AG08395 (cell line): ENCODE measurements around the gene GLT1D1.
"Not testable (repeated sequence)": the region's sequence is repeated elsewhere in the genome, so short reads cannot be mapped to it uniquely, and the experiment has no call there.

Experiments
- DNase-seq: peaks from one replicate; pipeline ENCODE4 v3.0.0; 2012; ENCODE audit warnings: mixed read lengths, low spot score

The GLT1D1 gene

GRCh38 chr12:128852885-128853599 lies at the start of gene GLT1D1:
GLT1D1 (plus strand) TSS chr12:128853478; CDS start chr12:128853582, 104 bp downstream.
- no peak for DNase-seq

GRCh38 chr12:128803788-128804187 lies 49.5 kb upstream of the GLT1D1 start:
- DNase-seq: no peak

GRCh38 chr12:128804762-128805161 lies 48.5 kb upstream of the GLT1D1 start:
- DNase-seq: no peak

DNA sequence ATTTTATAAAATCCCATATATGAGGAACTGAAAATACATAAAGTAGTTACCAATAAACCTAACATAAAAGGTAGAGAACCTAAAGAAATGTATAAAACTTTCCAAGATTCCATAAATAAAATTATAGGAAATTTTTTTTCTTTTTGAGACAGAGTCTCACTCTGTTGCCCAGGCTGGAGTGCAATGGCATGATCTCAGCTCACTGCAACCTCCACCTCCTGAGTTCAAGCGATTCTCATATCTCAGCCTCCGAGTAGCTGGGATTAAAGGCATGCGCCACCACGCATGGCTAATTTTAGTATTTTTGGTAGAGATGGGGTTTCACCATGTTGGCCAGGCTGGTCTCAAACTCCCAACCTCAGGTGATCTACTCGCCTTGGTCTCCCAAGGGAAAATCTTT lies 47.9 kb upstream of the GLT1D1 start:
- DNase-seq: not testable (repeated sequence)

DNA sequence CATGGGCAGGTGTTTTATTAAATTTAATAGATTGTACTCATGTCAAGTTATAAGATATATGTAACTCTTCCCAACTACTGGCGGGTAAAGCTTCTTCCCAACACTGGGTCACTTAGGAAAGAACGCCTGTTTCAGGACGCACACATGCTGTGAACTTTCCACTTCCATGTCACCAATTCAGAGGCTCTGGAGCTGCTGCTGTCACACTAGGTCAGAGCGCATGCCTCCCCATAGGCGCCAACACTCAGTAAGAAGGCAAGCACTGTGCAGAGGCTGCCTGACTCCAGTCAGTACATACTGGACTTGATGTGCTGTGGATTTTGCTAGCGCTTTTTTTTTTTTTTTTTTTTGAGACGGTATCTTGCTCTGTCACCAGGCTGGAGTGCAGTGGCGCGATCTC lies 46.7 kb upstream of the GLT1D1 start:
- no peak for DNase-seq

GRCh38 chr12:128807161-128807724 lies 46.0 kb upstream of the GLT1D1 start:
- DNase-seq: no peak

DNA sequence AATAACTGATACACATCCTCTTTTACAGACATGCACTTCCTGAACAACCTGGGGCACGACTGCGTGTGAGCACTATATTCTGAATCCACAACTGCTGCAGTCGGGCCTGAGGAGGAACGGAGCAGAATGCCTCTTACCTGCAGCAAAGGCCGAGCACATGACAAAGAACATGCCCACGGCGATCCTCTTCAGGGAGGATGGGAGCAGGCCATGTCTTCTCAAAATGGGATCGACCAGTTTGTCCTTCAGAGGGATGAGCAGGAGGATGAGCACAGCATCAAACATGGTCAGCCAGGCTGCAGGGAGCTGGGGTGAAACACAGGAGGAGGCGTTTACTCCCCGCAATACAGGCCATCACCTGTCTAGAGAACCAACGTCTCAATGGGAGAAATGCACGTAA lies 44.6 kb upstream of the GLT1D1 start:
- no peak for DNase-seq

- peak; percentile 68 for DNase-seq
These were observed 42.8 kb upstream of the GLT1D1 start for GRCh38 chr12:128810182-128811127.

GRCh38 chr12:128811806-128812205 lies 41.5 kb upstream of the GLT1D1 start:
- DNase-seq: no peak

DNA sequence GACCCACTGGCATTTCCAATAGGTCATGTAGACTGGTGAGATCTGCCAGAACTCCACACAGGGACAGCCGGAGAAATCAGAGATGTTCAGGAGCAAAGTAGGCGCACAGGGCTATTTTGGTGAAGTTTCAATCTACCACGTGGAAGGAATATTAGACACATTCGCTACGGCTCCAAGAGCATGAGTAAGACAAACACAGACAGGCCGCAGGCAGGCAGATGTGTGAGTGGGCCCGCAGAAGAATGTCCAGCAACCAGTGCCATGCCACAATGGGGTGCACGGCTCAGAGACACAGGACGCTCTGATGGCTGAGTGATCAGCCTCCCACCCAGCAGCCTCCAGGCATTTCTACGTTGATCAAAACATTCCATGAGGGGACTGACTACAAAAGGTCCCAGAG lies 39.9 kb upstream of the GLT1D1 start:
- peak; percentile 87 for DNase-seq

DNA sequence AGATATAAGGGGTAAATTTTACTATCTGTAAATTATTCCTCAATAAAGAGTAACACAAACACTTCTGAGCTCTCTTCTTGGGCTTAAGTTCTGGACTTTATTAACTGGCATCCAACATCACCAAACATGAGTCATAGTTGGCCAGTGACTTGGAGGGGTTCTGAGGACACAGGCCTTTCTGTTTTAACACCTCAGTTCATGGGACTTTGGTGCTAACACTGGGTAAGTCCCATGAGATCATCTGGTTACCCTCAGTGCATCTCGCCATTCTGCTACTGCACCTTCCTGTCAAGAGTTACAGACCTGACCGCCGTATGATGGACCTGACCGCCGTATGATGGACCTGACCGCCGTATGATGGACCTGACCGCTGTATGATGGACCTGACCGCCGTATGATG lies 39.4 kb upstream of the GLT1D1 start:
- peak; percentile 33 for DNase-seq

DNA sequence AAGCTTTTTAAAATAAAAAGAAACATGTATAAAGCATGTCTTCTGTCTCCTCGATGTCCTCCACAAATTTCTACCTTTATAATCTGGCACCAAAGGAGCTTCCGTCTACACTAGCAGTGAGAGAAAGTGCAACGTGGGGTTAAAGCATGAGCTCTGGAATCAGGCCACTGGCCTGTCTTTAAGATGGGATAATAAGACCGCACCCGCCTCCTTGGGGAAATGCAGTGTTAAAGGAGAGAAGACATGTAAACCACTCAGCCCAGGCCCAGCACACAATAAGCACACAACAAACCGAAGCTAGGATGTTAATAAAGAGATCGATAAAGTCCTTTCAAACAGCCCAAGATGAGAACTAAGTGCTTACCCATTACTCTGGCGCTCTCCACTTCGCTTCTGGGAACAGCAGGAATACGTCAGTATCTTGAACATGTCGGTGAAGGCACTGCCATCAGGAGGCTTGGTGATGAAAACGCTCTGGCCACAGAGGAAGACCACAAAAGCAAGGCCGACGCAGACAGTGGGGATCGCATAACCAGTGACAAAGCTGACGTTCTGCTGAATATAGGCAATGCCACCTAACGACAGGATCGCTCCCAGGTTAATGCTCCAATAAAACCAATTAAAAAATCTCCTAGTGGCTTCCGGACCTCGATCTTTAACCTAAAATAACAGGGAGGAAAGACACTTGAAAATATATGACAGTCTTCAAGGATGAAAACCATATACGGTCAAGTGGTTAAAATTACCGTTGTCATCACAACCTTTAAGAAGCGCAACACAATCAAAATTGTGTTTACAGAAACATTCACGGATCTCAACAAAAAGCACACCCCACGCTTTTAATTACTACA lies 38.6 kb upstream of the GLT1D1 start:
- DNase-seq: no peak

DNA sequence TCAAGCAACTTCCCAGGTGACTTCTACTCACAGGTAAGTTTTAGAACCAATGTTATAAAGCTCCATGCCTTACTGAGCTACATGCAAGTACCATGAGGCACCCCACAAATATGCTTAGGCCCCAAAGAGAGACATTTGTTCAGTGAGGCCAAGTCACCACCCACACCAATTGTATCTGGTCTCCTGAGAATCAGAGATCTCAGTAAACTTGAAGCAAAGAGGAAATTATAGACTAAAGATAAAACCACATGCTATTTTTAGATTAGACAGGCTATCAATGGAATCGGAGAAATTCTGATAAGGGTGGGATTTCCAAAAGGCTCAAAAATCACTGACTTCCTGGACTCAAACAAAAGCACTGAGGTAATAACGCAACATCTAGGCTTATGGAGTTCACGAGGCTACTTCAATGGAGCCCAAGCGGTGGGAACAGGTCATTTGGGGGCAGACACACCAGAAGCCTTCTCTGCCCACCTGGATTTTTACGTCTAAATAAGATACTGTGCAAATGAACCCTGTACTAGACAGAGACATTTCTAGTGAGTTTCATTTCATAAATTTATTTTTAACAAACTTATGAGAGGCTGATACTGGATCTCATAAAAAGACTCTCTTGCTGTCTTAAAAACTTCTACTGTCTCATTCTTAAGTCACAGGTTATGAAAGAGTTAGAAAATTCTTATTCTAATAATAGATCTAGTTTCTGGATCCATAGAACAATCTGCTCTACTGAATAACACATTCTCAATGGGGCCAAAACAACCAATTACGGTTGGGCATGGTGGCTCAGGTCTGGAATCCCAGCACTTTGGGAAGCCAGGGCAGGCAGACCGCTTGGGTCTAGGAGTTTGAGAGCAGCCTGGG lies 37.3 kb upstream of the GLT1D1 start:
- DNase-seq: no peak

GRCh38 chr12:128816643-128816920 lies 36.7 kb upstream of the GLT1D1 start:
- no peak for DNase-seq

DNA sequence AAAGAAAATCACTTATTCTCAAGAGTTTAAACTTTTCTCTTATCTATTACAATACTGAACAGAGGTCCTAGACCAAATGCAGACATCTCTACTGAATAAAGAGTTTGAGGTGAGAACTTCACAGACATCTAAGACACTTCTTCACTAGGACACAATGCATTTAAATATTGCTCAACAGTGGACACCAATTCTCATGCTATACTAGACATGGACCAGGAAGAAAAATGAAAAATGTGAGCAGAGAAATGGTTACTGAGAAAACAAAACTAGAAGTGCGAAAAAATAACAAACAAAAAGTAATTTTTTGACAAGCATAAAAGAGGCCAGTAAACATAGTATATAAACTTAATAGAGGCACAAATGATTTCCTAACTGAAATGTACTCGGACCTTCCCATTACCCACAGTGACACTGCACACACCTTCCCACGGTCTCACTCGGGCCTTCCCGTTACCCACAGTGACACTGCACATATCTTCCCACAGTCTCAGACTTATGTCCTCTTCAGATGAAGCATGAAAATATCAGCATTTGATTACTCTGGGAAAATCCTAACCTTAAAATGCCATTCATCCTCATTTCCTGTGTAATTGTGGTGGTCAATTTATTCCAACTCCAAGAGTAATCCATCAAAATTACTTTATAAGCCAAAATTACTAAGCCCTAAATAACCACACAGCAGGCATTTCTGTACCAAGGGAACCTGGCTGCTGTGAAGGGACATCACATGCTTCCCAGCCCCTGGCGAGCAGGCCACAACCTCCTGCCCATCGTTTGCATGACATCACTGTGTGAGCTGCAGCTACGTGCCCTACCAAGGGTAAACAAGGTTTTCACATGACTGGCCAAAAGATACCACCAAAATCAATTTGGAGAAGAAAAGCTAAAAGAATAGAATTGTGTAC lies 35.9 kb upstream of the GLT1D1 start:
- DNase-seq: peak; percentile 56

DNA sequence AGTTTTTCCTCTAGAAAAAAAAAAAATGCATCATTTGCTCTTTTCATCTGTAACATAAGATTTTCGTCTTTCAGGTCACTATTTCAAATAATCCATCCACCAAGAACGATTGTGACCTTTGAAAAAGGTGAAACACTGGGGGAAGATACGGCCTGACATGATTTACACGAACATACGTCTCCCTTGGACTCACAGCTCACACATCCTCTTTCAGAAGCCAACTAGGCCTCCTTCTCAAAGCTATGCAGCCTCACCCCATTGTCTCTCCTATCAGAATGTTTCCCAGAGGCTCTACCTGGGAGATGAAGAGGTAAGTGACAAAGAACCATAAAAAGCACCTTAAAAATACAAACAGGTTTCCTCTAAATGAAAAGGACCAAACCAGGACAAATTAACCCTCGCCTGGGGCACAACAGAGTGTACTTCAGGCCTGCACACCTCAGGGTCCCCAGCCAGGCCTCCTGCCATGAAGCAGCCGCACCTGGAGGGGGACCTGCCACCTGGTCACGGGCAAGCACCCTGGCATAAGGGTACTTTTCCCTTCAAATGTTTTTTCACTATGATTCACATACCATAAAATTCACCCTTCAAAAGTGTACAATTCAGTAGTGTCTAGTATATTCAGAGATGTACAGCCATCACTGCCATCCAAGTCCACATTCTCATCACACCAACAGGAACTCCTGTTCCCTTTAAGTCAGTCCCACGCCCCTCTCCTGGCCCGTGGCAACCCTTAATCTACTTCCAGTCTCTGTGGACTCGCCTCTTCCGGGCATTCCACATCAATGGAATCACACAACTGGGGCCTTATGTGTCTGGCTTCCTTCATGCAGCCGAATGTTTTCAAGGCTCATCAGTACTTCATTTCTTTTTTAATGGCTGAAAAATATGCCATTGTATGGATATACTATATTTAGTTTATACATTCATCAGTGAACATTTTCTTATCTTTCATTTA lies 34.9 kb upstream of the GLT1D1 start:
- peak; percentile 65 for DNase-seq

DNA sequence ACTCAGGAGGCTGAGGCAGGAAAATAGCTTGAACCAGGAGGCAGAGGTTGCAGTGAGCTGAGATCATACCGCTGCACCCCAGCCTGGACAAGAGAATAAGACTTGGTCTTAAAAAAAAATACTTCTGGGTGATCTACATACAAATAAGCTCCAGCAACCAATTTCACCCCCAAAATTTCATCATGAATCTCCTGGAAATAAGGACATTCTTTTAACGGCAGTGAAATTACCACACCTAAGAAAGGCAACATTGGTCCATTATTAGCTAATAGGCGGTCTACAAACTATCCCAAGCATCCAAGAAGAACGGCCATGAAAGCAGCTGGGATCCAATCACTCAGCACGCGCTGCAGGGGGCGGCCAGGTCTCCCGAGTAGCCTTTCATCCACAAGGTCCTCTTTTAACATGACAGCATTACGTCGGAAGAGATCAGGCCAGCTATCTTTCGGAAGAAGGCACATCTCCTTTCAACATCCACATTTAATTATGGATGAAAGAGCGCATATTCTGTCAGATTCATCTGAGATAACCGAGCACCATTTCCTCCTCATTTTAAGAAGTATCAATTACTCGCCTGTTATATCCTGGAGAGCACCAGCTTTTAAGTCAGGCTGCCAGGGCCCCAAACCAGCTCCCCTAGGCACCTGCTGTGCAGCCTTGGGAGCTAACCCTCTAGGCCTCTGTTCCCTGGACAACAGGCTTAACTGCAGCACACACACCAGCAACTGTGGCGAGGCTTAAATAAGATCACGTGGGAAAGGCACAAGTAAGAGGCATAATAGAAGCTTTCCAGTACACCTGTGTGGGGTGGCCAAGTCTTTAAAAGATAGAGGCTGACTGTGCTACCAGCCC lies 33.8 kb upstream of the GLT1D1 start:
- DNase-seq: no peak

DNA sequence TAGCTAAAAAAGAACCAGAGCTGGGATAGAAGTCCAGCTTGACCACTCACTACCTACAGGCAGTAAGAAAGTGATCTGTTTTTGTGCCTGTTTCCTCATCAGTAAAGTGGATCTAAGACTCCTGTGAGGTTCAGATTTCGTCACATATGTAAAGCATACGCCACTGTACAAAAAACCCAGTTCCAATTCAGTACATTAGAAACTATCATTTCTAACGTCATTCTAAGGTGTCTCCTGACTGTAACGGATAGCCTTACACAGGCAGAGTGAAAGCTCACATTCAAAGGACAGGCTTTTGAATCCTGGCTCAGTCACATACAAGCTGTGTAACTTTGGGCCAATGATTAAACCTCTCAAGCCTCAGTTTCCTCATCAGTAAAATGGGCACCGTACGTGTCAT lies 33.0 kb upstream of the GLT1D1 start:
- DNase-seq: no peak
